ENCODE data around the gene TNKS1BP1.
"Not testable (repeated sequence)": the region's sequence is repeated elsewhere in the genome, so short reads cannot be mapped to it uniquely, and the experiment has no call there.

TNKS1BP1 gene, protein sequence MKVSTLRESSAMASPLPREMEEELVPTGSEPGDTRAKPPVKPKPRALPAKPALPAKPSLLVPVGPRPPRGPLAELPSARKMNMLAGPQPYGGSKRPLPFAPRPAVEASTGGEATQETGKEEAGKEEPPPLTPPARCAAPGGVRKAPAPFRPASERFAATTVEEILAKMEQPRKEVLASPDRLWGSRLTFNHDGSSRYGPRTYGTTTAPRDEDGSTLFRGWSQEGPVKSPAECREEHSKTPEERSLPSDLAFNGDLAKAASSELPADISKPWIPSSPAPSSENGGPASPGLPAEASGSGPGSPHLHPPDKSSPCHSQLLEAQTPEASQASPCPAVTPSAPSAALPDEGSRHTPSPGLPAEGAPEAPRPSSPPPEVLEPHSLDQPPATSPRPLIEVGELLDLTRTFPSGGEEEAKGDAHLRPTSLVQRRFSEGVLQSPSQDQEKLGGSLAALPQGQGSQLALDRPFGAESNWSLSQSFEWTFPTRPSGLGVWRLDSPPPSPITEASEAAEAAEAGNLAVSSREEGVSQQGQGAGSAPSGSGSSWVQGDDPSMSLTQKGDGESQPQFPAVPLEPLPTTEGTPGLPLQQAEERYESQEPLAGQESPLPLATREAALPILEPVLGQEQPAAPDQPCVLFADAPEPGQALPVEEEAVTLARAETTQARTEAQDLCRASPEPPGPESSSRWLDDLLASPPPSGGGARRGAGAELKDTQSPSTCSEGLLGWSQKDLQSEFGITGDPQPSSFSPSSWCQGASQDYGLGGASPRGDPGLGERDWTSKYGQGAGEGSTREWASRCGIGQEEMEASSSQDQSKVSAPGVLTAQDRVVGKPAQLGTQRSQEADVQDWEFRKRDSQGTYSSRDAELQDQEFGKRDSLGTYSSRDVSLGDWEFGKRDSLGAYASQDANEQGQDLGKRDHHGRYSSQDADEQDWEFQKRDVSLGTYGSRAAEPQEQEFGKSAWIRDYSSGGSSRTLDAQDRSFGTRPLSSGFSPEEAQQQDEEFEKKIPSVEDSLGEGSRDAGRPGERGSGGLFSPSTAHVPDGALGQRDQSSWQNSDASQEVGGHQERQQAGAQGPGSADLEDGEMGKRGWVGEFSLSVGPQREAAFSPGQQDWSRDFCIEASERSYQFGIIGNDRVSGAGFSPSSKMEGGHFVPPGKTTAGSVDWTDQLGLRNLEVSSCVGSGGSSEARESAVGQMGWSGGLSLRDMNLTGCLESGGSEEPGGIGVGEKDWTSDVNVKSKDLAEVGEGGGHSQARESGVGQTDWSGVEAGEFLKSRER (N-terminal part only)

DNA sequence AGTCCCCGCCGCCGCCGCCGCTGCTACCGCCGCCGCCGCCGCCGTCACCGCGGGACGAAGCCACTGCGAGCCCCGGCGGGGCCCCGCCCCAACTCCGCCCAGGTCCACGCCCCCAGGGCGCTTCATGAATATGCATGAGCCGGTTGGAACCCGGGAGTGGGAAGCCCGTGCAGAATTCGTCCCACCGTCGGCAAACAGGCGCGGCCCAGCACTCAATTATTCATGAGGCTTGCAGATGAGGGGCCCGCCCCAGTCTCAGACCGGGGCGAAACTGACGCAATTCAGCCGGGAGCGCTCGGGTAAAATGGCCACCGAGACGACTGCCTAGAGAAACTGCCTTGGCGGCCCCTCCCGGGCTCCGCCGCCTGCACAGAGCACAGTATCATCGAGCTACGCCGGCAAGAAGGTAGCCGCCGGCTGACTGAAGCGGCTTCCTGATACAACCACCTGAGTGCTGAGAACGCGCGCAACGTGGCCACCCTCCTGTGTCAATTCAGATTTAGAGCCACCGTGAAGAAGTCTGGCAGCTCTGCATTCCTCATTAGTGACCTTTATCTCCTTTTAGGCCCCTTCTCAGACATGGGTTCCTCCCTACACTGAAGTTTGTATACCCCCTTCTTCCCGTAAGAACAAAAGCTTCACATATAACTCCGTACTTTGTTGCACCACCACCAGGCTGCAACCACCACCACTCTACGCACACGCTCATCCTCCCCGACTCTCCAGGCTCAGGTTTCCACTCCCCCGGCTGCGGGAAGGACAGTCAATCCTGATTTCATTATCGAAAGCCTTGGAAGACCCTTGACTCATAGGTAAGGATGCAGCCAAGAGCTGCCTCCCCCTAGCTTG is at the start of gene TNKS1BP1:
Gene TNKS1BP1 (minus strand): TSS at position 67 of the 849 bp plus-strand sequence. CDS start 3,067 bp downstream, outside the sequence.
- FAIRE-seq = peak; percentile 98

DNA sequence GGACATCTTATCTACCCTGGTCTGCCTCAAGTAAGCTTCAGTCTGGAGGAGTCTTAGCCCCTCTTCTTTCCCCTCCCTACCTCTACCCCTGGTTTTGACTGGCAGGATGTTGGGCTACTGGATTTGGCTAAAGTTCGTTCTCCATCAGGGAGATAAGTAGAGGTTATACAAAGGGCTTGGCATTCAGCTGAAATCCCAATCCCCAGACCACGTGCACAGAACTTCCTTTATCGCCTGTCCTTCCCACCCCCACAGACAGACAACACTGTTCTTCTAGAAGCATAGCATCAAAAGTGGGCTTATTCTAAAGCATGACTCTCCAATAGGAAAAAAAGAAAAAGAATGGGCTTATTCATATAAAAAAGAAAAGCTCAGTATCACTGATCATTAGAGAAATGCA is 48.4 kb upstream of the TNKS1BP1 start:
- FAIRE-seq = no peak

DNA sequence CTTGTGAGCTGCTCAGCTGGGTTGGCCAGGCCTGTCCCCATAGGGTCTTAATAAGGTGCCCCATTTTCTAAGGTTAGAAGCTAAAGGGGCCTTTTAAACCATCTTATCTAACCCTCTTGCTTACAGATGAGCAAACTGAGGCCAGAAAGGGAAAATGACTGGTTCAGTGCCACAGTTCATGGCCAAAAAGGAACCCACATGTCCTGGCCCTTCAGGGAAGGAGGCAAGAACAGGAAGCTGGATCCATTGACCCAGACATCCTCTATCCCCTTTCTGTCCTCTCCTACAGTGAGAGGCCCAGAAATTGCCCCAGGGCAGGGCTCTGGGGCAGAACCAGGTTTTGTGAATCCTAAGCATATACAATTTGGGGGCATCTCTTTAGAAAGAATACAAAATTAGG is 46.2 kb upstream of the TNKS1BP1 start:
- FAIRE-seq = no peak

DNA sequence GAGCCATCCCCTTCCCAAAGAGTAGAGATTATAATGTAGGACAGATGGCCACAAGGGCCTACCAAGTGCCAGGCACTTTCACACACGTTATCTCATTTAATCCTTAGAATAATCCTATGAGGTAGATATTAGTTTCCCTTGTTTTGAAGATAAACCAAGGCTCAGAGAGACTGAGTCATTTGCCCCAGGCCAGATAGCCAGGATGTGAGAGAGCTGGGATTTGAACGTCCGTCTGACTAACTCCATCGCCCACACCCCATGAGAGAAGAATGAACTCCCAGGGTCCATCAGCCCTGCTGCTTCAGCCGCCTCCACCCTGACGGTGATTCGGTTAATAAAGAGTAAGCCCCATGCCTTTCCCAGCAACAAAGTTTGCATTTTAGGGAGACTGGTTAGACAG is 45.5 kb upstream of the TNKS1BP1 start:
- no peak for FAIRE-seq

DNA sequence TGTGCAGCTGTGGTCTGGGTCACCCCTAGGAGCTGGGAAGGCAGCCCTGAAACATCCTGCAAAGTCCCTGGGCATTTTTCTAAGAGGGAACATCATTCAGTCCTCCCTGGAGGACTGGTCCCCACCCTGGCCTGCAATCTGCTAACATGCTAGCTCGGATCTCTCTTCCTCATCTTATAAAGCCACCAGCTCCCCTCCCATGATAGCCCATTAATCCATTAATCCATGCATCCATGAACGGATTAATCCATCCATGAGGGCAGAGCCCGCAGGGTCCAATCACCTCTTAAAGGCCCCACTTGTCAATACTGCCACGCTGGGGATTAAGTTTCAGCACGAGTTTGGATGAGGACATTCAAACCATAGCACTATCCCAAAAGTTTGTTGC is 44.1 kb upstream of the TNKS1BP1 start:
- no peak for FAIRE-seq

DNA sequence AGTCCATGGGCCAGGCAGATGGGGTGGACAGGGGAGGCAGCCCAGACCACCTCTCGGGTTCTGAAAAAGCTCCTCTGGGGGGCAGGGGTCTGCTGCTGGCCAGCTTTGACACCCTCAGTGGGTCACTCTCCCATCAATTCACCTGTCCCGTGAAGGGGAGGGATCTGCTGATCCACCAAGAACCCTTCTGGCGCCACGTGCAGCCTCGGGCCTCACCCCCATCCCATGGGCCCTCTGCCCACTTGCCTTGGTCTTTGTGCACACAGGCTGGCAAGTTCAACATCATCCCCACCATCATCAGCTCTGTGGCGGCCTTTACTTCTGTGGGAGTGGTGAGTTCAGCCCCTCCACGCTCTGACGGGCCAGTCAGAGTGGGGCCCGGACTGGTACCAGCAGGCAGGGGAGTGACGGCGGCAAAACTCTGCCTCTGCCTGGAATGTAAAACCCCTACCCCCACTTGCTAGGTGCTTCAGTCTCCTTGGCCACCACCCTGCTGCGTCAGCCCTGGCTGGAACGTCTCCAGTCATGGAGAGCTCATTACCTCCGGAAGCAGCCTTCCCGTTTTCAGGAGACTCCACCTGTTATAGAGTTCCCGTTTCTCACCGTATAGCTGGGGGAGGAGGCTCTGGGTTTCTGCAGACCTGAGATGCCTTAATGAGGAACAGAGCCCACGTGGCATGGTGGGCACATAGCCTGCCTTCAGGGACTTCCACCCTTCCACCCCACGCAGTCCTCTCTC is 43.5 kb upstream of the TNKS1BP1 start:
- FAIRE-seq = no peak

DNA sequence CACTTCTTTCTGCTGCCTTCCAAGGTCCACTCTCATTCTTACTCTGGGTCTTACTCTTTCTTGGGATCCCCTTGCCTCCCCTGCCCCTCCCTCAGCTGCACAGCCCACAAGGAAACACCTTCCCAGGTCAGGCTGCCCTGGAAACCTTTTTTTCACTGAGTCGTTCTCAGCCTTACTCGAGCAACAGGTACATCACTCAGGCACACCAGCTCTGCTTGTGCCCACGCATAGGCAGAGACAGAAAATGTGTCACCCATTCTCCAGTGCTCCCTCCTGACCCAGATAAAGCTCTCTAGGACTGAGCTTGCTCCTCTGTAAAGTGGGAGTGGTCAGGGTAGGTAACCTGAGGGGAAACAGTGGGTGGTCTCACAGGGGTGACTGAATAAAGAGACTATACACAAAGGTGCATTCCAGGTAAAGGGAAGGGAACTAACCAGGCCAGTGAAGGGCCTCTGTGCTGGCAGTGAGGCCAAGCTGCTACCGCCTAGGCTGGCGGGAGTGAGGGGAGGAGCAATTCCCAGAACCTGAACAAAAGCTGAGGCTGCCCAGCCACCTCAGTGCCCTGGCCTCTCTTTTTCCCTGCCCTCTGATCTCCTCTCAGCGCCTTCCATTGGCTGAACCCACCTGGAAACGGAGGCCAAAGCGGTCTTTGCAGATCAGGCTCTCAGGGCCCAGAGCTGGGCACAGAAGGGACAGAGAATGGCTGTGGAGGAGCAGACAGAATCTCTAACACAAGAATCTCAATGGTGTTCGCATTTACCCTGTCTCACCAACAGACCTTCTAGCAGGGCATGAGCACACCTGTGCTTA is 40.3 kb upstream of the TNKS1BP1 start:
- FAIRE-seq = no peak

DNA sequence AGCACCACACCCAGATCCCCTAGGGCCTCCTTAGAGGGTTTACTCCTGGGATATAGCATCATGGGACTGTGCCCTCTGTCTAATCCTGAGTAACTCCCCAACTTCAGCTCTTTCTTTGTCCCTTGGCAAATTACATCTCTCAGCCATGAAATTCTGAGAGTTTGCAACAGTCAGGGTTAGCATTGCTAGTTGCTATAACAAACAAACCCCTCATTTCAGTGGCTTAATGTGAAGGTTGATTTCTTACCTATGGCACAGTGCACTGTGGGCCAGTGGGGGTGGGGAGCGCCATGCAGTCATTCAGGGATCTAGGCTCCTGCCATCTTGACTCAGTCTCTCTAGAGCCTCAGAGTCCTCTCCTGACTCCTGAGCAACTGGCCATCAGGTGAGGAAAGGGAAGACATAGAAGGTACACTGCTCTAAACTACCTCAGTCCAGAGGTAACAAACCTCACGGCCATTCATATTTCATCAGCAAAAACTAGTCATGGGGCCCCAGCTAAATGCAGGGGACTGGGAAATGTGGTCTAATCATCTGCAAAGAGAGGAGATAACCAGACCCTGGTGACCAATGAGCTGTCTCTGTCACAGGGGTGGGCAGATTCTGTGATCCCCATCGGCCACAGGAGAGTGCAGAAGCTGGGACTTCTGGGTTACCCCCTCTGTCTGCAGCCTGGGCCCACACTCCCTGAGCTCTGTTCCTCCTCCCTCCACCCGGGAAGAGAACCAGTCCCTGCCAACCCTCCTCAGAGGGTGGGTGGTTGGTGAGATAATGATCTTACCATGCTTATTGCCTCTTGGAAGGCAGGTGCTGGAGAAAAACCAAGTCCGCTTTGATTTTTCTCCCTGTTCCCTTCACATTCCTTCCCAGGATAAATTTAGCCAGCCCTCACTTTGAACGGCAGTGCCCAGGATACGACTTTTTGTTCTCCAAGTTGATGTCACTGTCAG is 38.7 kb upstream of the TNKS1BP1 start:
- no peak for FAIRE-seq

DNA sequence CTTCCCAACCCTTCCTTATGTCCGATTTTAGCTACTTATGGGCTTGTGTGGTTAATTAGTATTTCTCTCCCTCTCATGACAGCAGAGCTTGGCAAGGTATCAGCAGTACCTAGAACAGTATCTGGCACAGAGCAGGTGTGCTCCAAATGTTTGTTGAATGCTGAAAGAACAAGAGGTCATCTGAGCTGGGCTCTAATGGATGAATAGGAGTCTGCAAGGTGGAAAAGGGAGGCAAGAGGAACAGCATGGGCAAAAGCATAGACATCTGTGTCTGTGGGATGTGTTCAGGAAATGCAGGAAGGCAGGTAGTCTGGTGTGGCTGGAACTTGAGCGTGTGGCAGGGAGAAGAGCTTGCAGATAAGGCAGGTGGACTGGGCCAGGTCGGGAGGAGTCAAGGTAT is 37.2 kb upstream of the TNKS1BP1 start:
- FAIRE-seq = no peak

DNA sequence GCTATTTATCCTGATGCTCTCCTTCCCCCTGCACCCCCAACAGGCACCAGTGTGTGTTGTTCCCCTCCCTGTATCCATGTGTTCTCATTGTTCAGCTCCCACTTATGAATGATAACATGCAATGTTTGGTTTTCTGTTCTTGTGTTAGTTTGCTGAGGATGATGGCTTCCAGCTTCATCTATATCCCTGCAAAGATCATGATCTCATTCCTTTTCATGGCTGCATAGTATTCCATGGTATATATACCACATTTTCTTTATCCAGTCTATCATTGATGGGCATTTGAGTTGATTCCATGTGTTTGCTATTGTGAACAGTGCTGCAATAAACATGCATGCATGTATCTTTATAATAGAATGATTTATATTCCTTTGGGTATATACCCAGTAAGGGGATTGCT is 36.7 kb upstream of the TNKS1BP1 start:
- not testable (repeated sequence) for FAIRE-seq

DNA sequence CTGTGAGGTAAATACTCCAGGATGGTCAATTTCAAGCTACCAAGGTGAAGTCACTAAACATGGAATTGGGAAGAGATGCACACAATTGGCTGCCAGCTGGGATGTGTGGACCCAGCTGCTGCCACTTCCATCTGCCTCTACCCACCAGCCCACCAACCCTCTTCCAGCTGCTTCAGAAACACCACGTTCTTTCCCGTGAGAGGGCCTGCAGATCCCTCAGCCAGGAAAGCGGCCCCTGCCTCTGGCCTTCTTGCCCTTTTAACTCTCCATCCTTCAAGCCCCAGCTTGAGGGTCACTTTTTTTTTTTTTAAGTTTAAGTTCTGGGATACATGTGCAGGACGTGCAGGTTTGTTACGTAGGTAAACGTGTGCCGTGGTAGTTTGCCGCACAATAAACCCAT is 36.2 kb upstream of the TNKS1BP1 start:
- no peak for FAIRE-seq

DNA sequence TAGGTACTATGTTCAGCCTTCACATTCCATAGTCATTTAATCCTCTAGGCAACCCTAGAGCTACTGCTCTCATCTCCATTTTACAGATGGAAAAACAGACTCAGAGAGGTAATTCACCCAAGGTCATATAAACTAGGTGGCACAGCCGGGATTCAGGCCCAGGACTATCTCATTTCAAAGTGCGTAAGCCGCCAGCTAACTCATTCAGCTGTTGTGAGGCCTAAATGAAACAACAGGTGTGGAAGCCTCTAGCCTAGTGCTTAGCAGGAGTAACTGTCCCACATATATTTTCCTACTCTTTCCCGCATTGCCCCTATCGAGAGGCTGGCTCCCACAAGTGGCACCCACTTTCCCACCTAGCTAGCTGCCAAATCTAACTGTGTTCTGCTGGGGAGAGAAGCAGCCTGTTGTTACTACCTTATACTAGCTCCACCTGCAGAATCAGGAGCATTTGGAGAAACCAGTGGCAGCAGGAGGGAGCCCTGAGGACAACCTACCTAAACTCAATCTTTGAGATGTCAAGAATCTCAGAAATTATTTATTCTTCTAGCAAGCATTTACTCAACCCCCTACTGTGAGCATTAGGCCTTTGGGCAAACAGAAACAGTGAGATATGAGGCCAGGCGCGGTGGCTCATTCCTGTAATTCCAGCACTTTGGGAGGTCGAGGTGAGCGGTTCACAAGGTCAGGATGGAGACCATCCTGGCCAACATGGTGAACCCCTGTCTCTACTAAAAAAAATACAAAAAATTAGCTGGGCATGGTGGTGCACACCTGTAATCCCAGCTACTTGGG is 35.3 kb upstream of the TNKS1BP1 start:
- no peak for FAIRE-seq

DNA sequence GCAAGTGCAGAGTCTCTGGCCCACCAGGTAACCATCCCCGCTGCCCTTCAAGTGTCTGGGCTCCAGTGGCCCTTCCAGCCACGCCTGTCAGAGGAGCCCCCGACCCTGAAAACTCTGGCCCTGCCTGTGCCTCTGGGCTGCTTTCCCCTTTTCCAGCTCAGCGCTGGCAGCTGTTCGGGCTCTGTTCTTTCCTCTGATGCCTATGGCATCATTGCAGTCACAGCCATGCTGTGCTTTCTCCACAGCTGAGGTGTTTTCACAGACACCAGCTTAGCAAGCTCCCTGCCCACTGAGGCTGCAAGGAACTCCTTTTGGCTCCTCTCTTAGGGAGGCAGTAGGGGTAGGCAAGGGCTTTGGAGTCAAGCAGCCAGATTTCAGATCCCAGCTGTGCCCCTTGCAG is 34.6 kb upstream of the TNKS1BP1 start:
- no peak for FAIRE-seq

DNA sequence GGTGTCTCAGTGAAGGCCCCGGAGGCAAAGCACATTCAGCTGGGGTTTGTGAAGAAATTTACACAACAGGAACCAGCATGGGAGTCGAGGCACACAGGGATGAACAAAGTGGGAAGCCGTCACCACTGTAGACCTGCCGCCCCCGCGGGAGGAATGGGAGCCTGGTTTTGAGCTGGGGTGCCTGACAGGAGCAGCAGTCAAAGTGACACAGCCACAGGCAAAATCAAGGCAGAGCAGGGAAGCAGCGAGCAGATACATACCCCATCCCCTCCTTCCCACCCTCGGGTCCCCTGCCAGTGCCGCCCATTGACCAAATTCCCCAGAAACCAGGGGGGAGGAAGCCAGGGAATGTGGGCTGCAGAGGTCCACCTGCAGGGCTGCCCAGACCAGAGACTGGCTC is 34.2 kb upstream of the TNKS1BP1 start:
- FAIRE-seq = no peak

DNA sequence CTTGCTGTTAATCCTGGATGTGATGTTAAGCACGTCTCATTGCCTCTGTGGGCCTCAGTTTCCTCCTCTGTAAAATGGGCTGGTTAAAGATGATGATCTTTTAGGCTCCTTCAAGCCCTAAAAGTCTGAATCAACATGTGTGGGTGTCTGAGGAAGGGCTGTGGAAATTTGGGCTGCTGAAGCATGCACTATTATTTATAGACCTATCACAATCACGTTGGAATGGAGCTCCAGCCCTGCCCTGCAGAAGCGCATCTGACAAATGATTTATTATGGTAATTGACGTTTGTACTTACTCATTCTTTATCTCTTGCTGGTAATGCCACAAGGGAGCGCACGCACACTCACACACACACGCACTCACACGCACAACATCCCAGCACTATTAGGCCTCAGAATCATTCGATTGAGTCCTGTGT is 33.8 kb upstream of the TNKS1BP1 start:
- no peak for FAIRE-seq

DNA sequence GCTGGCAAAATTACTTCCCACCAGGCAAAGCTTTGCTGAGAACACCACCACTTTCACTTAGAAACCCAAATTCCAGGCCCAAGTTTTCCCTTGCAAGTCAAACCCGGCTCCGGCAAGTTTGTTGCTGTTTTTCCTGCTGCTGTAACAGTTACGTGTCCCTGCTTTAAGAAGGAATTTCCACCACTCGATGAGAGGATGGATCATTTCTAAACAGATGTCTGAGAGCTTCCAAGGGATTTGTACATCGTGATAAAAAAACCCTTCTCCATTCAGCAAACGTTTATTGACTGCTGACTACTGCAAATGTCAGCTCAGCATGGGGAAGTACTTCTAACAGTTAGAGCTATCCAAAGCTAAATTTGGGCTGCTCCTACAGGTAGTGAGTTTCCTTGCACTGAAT is 33.1 kb upstream of the TNKS1BP1 start:
- FAIRE-seq = no peak

DNA sequence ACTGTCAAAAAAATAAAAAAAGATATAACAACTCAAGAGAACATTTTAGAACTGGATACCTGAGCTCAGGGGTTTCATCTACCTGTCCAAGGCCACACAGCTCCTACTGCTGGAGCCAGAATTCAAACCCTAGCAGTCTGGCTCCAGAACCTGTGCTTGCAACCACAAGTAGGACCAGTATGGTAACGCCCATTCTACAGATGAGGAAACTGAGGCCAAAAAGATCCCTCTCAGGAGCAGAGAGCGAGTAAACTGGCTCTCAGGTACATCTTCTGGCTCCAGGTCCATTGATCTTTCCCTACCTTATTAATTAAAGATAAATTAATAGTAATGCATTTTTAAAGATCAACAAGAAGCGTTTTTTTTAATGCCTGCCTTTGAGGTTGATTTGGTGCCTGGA is 32.6 kb upstream of the TNKS1BP1 start:
- no peak for FAIRE-seq

DNA sequence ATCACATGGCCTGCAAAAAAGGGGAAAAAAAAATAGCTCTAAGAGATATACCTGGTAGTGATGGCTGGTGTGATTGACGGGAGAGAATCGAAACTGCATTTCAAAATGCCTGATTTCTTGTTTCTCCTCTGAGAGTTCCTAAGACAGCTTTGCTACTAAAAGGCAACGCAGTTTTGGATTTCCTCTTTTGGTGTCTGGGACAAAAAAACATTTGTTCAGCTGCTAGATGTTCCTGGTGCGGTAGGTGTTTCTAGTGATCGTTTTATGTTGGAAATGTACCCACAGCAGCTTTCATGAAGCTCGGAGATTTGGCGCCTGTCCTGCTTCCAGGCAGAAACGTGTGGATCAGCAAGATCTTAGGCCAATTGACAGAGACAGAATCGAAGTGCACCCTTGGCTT is 31.5 kb upstream of the TNKS1BP1 start:
- no peak for FAIRE-seq

DNA sequence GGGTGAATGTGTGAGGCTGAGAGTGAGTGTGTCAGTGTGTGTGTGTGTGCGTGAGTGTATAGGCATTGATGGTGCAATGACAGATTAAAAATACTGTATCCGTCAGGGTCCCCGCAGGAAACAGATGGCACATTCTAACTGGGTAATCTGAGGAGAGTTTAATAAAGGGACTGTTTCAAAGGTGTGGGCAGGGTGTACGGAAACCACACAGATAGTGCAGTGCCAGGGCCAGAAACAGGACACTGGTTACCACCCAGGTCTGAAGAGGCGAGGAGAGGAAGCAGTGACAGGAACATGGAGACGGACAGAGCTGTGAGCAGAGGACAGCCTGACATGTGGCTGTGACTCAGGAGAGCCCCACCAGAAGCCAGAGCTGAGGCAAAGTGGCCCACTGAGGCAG is 29.9 kb upstream of the TNKS1BP1 start:
- no peak for FAIRE-seq
